Activated B cell treated with CpG ODN at 0.5 μM for 24 hours (primary cell): ENCODE results near the gene CPEB4. TPM values are rescaled to one million over a fixed set of nuclear protein-coding genes. Genes with fewer than 3 reads are reported as not detected.

ENCODE experiments used
- ATAC-seq: fragments of 200-7000 bp; cut with Tn5 transposase; one replicate; pipeline ENCODE4 v1.10.0; 2021; ENCODE audit warnings: low read depth, mild to moderate bottlenecking, moderate library complexity
- CTCF ChIA-PET: fragments of 350-600 bp; sonication (Branson Sonifier 250); formaldehyde crosslinking; loops from one replicate; lab custom pipeline; 2021; ENCODE audit warnings: antibody characterized with exemption; lab: Charles Lee
- POLR2A ChIA-PET: fragments of 350-600 bp; sonication (Branson Sonifier 250); formaldehyde crosslinking; loops from one replicate; lab custom pipeline; 2021; ENCODE audit warnings: antibody characterized with exemption; lab: Charles Lee
- DNase-seq: peaks from one replicate; pipeline ENCODE4 v3.0.0; 2022
- H3K27ac Mint-ChIP-seq: one replicate; pipeline ENCODE4 v1.8.0; 2020; ENCODE audit warnings: mixed read lengths
- H3K27me3 Mint-ChIP-seq: one replicate; pipeline ENCODE4 v1.8.0; 2021; ENCODE audit warnings: mixed read lengths
- H3K36me3 Mint-ChIP-seq: one replicate; pipeline ENCODE4 v1.8.0; 2021; ENCODE audit warnings: low read depth, mixed read lengths
- H3K4me1 Mint-ChIP-seq: one replicate; pipeline ENCODE4 v1.8.0; 2021; ENCODE audit warnings: mixed read lengths
- H3K4me3 Mint-ChIP-seq: one replicate; pipeline ENCODE4 v1.8.0; 2020; ENCODE audit warnings: mild to moderate bottlenecking, mixed read lengths
- H3K9me3 Mint-ChIP-seq: one replicate; pipeline ENCODE4 v1.8.0; 2020; ENCODE audit warnings: mixed read lengths
- intact Hi-C: fragments of 100-400 bp; cut with micrococcal nuclease; formaldehyde crosslinking; loops from one replicate; pipeline ENCODE4 v1.15.1; 2024
- total RNA-seq: library from RNA; stranded (reverse); gene quantifications from 2 replicates; pipeline ENCODE4 v1.2.3, GENCODE V29; 2022
- TF ChIP-seq, protein P1 (sequence below): fragments of 200-600 bp; IDR thresholded peaks from one replicate; pipeline ENCODE4 v1.8.0; 2022; ENCODE audit warnings: antibody characterized with exemption, mild to moderate bottlenecking

Gene CPEB4
- total RNA-seq, 1 donor from 2014 or later: 30.0 TPM

DNA sequence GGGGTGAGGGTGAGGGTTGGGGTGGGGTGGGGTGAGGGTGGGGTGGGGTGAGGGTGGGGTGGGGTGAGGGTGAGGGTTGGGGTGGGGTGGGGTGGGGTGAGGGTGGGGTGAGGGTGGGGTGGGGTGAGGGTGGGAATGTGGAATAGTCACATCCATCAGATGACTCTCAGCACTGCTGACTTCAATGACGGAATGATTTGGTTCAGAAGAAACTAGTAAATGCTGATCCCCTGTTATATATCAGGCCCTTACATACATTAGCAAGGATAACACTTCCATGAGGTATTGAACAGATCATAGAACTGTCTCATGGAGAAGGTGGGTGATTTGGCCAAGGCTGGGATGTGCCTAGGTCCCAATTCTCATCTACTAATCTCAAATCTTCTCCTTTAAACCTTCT is 76.4 kb downstream of the CPEB4 start:
- POLR2A ChIA-PET: no interaction called here
- TF ChIP-seq, protein P1, sequence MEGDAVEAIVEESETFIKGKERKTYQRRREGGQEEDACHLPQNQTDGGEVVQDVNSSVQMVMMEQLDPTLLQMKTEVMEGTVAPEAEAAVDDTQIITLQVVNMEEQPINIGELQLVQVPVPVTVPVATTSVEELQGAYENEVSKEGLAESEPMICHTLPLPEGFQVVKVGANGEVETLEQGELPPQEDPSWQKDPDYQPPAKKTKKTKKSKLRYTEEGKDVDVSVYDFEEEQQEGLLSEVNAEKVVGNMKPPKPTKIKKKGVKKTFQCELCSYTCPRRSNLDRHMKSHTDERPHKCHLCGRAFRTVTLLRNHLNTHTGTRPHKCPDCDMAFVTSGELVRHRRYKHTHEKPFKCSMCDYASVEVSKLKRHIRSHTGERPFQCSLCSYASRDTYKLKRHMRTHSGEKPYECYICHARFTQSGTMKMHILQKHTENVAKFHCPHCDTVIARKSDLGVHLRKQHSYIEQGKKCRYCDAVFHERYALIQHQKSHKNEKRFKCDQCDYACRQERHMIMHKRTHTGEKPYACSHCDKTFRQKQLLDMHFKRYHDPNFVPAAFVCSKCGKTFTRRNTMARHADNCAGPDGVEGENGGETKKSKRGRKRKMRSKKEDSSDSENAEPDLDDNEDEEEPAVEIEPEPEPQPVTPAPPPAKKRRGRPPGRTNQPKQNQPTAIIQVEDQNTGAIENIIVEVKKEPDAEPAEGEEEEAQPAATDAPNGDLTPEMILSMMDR: no peak
- Mint-ChIP-seq H3K27me3 (no peaks in the 10 kb centered on the region), H3K4me1 (no peaks in the 10 kb centered on the region), H3K27ac (no peak overlapping the region), H3K4me3 (no peak overlapping the region), H3K9me3 (no peaks in the 10 kb centered on the region), H3K36me3 (peaks cover 2% of the 10 kb centered on the region)
- intact Hi-C loops: no loop called here
- DNase-seq: no peak
- CTCF ChIA-PET: no interaction called here
- no peak for ATAC-seq

DNA sequence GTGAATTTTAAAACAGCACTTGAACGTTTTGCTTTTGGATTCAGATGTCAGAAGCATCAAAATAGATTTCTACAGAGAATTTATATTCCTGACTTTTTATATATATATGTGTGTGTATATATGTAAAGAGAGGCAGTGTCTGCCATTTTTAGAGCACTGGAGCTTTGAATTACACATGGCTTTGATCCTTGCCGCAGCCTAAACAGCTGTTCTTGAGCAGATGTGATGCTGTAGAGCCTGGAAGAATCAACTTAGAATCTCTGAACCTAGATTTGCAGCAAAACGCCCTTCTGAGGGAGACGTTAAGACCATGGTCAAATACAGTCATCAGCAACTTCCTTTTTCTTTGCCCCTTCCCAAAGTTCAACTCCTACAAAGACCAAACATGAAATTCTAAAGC is 79.1 kb downstream of the CPEB4 start:
- DNase-seq (no peak), ATAC-seq (no peak)
- ChIA-PET CTCF (interaction anchor here (1.2 kb wide), 1 partner anchor 351 kb away, joined by 3 read pairs; no protein-coding TSS in a partner anchor), POLR2A (no interaction called here)
- H3K36me3 Mint-ChIP-seq: no peaks in the 10 kb centered on the region
- intact Hi-C loops: no loop called here
- H3K4me3 Mint-ChIP-seq: no peak overlapping the region
- H3K9me3 Mint-ChIP-seq: no peaks in the 10 kb centered on the region
- no peak overlapping the region for H3K27ac Mint-ChIP-seq
- TF ChIP-seq, protein P1: no peak
- H3K4me1 Mint-ChIP-seq: no peaks in the 10 kb centered on the region
- peaks cover 9% of the 10 kb centered on the region for H3K27me3 Mint-ChIP-seq

DNA sequence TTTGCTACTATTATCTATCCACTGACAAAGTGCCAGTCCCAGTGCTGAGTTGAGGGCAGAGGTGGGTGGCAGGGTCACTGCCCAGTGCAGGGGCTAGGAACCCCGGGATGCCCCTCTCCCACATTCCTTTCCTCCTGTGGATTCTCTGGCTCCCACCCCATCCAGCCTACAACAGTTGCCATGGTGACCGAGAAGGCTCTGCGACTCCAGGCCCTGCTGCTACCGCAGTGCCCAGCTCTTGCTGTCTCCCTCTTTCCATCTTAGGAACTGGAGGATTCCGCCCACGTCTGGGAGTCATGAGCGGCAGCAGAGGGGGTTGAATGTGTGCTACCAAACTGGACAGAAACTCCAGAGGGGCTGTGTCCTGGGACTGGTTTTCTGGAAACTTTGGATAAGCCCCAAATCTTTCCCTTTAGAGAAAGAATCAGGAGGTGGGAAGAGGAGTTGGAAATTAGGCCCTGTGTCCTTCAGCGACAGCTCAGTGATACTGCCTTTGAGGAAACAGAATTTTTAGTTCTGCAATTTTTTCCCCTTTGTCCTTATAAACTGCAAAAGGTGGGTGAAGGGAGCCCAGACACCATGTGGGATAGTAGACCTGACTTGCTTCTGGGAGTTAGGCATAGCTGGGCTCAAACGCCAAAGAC is 80.1 kb downstream of the CPEB4 start:
- Mint-ChIP-seq H3K4me3 (no peak overlapping the region), H3K27ac (no peak overlapping the region), H3K4me1 (peaks cover 6% of the 10 kb centered on the region), H3K27me3 (peaks cover 9% of the 10 kb centered on the region), H3K9me3 (no peaks in the 10 kb centered on the region), H3K36me3 (no peaks in the 10 kb centered on the region)
- DNase-seq (no peak), ATAC-seq (no peak)
- POLR2A ChIA-PET: no interaction called here
- TF ChIP-seq, protein P1: no peak
- intact Hi-C loops: no loop called here
- CTCF ChIA-PET: interaction anchor here (1.2 kb wide), 1 partner anchor 352 kb away, joined by 3 read pairs; no protein-coding TSS in a partner anchor

DNA sequence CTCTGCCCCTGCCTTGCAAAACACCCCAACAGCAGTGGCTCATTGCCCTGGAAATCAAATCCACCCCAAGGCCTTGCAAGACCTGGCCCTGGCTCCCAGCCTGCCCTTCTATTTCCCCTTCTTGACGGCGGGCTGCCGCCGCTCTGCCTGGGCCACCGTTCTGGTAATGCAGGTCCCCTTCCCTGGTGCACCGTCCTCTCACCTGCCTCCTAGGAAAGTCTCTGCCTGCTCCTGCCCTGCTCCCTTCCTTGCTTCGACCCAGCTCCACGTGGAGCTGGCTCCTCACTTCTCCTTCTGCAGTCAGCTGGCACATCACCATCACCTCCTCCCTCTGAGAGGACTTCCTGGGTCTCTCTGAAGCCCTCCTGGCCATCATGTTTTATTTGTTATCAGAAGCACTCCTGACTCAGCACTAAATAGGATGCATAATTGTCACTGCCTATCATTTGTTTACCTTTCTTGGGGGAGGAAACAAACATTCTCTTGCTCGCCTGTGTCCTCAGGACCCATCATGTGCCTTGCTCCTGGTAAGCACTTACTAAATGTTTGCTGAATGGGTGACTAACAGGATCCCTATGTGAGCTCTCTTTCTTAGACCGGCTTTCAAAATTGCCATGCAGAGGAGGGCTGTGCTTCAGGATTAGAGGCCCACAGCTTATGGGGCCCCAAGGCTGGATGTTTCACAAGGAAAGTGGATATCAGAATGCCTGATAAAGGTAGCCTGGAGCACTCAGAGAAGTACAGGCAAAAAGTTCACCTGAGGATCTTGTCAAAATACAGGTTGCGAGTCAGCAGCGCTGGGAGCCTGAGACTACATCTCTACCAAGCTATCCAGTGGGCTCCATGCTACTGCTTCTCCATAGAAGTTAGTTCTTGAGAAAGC is 81.3 kb downstream of the CPEB4 start:
- no peaks in the 10 kb centered on the region for H3K36me3 Mint-ChIP-seq
- TF ChIP-seq, protein P1: no peak
- peaks cover 10% of the 10 kb centered on the region for H3K4me1 Mint-ChIP-seq
- no peak overlapping the region for H3K4me3 Mint-ChIP-seq
- H3K27ac Mint-ChIP-seq: no peak overlapping the region
- peaks cover 12% of the 10 kb centered on the region for H3K27me3 Mint-ChIP-seq
- DNase-seq: no peak
- H3K9me3 Mint-ChIP-seq: no peaks in the 10 kb centered on the region
- ChIA-PET POLR2A (no interaction called here), CTCF (interaction anchor here (1.5 kb wide), 1 partner anchor 45 kb away, joined by 8 read pairs; no protein-coding TSS in a partner anchor)
- no peak for ATAC-seq
- intact Hi-C loops: loop anchor here (5.0 kb wide), 1 partner anchor 343 kb away; no protein-coding TSS in a partner anchor
